ENCODE data around the gene PEAK1. TPM values are rescaled to one million over a fixed set of nuclear protein-coding genes. Genes with fewer than 3 reads are reported as not detected.

PEAK1 gene
- total RNA-seq, 6 donors from 2014 or later, result 82.8 to 142 (median 90.1) TPM

DNA sequence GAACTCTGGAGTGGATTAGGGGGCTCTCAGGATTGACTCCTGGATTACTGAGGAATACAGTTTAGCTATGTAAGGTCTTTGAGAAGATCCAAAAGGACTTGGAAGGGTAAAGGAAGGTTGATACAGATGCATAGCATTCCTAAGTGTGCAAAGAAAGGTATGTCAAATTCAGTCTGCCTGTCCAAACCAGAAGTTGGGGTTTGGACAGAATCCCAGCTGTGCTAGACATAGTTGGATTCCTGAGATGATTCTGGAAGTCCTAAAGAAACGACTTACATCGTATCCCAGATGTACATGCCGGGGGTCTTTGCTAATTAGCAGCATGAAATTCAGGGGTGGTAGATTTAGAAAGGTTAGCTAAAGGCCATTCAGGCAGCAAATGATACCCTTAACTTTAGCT is 251.3 kb downstream of the PEAK1 start:
- Histone ChIP-seq H3K4me1 (peaks cover 0 to 4% (median 2%) of the 10 kb centered on the region in 4 donors), H3K9me3 (no peaks in the 10 kb centered on the region), H3K27ac (no peak overlapping the region), H3K4me3 (no peak overlapping the region), H3K27me3 (no peaks in the 10 kb centered on the region), H3K36me3 (no peaks in the 10 kb centered on the region)
- ATAC-seq (ENCODE audit: low FRiP score in 2 of 2) (no peak), DNase-seq (no peak)
- TF ChIP-seq, protein P1, sequence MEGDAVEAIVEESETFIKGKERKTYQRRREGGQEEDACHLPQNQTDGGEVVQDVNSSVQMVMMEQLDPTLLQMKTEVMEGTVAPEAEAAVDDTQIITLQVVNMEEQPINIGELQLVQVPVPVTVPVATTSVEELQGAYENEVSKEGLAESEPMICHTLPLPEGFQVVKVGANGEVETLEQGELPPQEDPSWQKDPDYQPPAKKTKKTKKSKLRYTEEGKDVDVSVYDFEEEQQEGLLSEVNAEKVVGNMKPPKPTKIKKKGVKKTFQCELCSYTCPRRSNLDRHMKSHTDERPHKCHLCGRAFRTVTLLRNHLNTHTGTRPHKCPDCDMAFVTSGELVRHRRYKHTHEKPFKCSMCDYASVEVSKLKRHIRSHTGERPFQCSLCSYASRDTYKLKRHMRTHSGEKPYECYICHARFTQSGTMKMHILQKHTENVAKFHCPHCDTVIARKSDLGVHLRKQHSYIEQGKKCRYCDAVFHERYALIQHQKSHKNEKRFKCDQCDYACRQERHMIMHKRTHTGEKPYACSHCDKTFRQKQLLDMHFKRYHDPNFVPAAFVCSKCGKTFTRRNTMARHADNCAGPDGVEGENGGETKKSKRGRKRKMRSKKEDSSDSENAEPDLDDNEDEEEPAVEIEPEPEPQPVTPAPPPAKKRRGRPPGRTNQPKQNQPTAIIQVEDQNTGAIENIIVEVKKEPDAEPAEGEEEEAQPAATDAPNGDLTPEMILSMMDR (IDR thresholded peaks at IDR 0.05), result no peak
- TF ChIP-seq POLR2AphosphoS5 (IDR thresholded peaks at IDR 0.05) (no peak), EP300 (IDR thresholded peaks at IDR 0.05) (no peak), POLR2A (IDR thresholded peaks at IDR 0.05) (no peak)
- WGBS, 2 donors, result 75 to 90% methylated on average over 3 of the region's 3 CpGs

DNA sequence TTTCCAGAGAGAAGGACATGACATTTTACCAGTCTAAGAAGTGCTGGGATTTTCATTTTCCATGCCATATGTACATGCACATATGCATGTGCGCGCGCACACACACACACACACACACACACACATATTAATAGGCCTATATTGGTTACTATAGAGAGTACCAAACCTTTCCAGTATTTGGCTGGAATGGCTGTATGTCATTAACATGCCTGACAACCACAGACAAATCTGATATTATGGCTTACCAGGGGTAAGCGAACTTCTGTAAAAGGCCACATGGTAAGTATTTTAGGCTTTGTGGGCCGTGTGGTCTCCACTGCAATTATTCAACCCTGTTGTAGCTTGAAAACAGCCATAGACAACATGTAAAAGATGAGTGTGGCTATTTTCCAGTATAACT is 251.8 kb downstream of the PEAK1 start:
- ATAC-seq (ENCODE audit: low FRiP score in 2 of 2) (no peak), DNase-seq (no peak)
- no peaks in the 10 kb centered on the region for H3K9me3 ChIP-seq
- no peak overlapping the region for H3K4me3 ChIP-seq
- H3K4me1 ChIP-seq, result peaks cover 0 to 4% (median 2%) of the 10 kb centered on the region in 4 donors
- H3K27ac ChIP-seq, result no peak overlapping the region
- TF ChIP-seq EP300 (IDR thresholded peaks at IDR 0.05), result no peak
- no peak for TF ChIP-seq POLR2A (IDR thresholded peaks at IDR 0.05)
- TF ChIP-seq, protein P1 (IDR thresholded peaks at IDR 0.05), result no peak
- no peak for TF ChIP-seq POLR2AphosphoS5 (IDR thresholded peaks at IDR 0.05)
- H3K36me3 ChIP-seq, result no peaks in the 10 kb centered on the region
- H3K27me3 ChIP-seq, result no peaks in the 10 kb centered on the region
- WGBS, 2 donors, result 86 to 95% methylated on average over 5 of the region's 5 CpGs

GRCh38 chr15:77167406-77167805 is 252.5 kb downstream of the PEAK1 start:
- H3K9me3 ChIP-seq, result no peaks in the 10 kb centered on the region
- no peak for DNase-seq
- H3K4me3 ChIP-seq, result no peak overlapping the region
- H3K36me3 ChIP-seq, result no peaks in the 10 kb centered on the region
- TF ChIP-seq EP300 (IDR thresholded peaks at IDR 0.05), result no peak
- TF ChIP-seq, protein P1 (IDR thresholded peaks at IDR 0.05), result no peak
- no peak for TF ChIP-seq POLR2AphosphoS5 (IDR thresholded peaks at IDR 0.05)
- TF ChIP-seq POLR2A (IDR thresholded peaks at IDR 0.05), result no peak
- no peaks in the 10 kb centered on the region for H3K27me3 ChIP-seq
- H3K4me1 ChIP-seq, result peaks cover 0 to 9% (median 2%) of the 10 kb centered on the region in 4 donors
- H3K27ac ChIP-seq, result no peak overlapping the region
- no peak for ATAC-seq (ENCODE audit: low FRiP score in 2 of 2)
- 76 to 78% methylated on average over 3 of the region's 3 CpGs for WGBS, 2 donors

GRCh38 chr15:77163781-77164384 is 256.0 kb downstream of the PEAK1 start:
- DNase-seq (no peak), ATAC-seq (ENCODE audit: low FRiP score in 2 of 2) (no peak)
- no peak overlapping the region for H3K27ac ChIP-seq
- TF ChIP-seq, protein P1 (IDR thresholded peaks at IDR 0.05), result no peak
- TF ChIP-seq EP300 (IDR thresholded peaks at IDR 0.05) (no peak), POLR2AphosphoS5 (IDR thresholded peaks at IDR 0.05) (no peak), POLR2A (IDR thresholded peaks at IDR 0.05) (no peak)
- no peaks in the 10 kb centered on the region for H3K36me3 ChIP-seq
- no peaks in the 10 kb centered on the region for H3K9me3 ChIP-seq
- WGBS, 2 donors, result 84 to 89% methylated on average over 7 of the region's 7 CpGs
- no peaks in the 10 kb centered on the region for H3K27me3 ChIP-seq
- no peak overlapping the region for H3K4me3 ChIP-seq
- H3K4me1 ChIP-seq, result peaks cover 14 to 19% (median 16%) of the 10 kb centered on the region in 4 donors
